Stimulated activated CD4-positive, alpha-beta T cell treated with anti-CD3 and anti-CD28 coated beads, Interleukin-12 subunit alpha, Interleukin-12 subunit beta, amount 100 ng/mL, for 4 hours (primary cell): Measurements from ENCODE around the gene ZSCAN4.

Experiments used
- DNase-seq: peaks from one replicate; pipeline ENCODE4 v3.0.0-alpha.2; 2020

ZSCAN4 gene

DNA sequence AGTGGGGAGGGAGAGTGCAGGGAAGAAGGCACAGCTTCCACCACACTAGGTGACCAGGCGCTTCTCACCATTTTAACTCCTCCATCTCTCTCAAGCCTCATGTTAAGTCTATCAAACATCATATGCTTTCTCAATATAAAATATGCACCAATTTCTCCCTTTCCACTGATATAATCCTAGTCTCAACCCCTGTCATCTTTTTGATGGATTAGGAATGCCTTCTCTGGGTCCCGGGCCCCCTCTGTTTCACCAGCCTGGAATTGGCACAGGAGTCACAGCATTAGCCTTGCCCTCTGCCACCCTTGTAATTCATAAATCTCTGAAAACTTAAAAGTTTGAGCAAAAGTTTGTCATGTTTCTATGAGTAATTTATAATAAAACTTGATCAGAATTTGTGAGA, at the start of gene ZSCAN4:
Gene ZSCAN4 (plus strand): TSS at position 301 of the 400 bp plus-strand sequence. CDS start 7,211 bp downstream, outside the sequence.
- DNase-seq: no peak

DNA sequence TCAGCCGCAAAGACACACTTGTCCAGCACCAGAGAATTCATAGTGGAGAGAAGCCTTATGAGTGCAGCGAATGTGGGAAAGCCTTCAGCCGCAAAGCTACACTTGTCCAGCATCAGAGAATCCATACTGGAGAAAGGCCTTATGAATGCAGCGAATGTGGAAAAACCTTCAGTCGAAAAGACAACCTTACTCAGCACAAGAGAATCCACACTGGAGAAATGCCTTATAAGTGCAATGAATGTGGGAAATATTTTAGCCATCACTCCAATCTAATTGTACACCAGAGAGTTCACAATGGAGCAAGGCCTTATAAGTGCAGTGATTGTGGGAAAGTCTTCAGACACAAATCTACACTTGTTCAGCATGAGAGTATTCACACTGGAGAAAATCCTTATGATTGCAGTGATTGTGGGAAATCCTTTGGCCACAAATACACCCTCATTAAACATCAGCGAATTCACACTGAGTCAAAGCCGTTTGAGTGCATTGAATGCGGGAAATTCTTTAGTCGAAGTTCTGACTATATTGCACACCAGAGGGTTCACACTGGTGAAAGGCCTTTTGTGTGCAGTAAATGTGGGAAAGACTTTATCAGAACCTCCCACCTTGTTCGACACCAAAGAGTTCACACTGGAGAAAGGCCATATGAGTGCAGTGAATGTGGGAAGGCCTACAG, 47.9 kb upstream of the ZSCAN4 start:
- DNase-seq: no peak

GRCh38 chr19:57623091-57623490, 45.6 kb upstream of the ZSCAN4 start:
- no peak for DNase-seq

DNA sequence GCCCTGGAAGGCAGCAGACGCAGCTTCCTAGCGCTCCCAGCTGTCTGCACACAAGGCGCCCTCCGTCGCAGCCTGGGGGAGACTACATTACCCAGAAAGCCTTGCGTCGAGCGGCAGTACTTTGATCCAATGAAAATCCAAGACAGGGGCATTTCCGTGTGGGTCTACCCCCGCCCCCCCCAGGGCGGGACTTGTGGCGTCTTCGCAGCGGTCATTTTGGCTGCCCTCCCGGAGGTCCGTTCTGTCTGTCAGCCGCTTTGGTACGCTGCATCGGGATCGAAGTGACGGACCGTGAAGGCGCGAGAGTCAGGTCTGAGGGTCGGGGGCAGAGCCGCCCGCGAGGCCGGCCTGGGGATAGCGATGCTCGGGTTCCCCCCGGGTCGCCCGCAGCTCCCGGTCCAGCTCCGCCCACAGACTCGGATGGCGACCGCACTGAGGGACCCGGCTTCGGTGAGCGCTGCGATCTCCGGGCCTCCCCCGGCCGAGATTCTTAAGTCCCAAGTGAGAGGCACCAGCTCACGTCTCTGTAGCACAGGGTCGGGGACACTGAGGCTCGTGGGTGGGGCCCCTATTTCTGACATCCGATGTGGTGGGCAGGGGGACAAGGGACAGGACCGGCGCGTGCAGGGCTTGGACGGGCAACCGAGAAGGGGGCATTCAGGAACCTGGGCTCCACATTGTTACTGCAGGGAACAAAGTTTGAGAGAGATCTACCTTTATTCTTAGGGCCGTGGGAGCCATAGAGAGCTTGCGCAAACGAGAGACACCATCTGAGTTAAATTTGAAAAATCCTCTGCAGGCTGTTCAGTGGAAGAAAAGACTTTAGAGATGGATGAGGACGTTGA, 35.5 kb upstream of the ZSCAN4 start, which contains the start of gene ZNF211:
Gene ZNF211 (plus strand): TSS at position 182 of the 845 bp plus-strand sequence. CDS start 179 bp downstream, at position 361.
- peak; percentile 79 for DNase-seq

- DNase-seq: no peak
Observed at GRCh38 chr19:57633832-57634131, 35.0 kb upstream of the ZSCAN4 start.

DNA sequence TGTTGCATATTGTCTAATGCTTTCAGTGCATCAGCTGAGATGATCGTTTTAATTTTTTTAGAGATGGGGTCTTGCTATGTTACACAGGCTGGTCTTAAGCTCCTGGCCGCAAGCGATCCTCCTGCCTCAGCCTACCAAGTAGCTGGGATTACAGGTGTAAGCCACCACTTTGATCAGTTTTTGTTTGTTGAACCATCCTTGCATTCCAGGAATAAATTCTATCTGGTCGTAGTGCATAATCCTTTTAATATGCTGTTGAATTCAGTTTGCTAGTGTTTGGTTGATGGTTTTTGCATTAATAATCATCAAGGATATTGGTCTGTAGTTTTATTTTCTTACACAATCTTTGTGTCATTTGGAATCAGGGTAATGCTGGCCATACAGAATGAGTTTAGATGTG, 31.4 kb upstream of the ZSCAN4 start:
- DNase-seq: no peak

- no peak for DNase-seq
Observed at GRCh38 chr19:57641715-57642234, 27.0 kb upstream of the ZSCAN4 start.

GRCh38 chr19:57642396-57643046, 26.2 kb upstream of the ZSCAN4 start:
- DNase-seq: no peak

- DNase-seq: no peak
Observed at GRCh38 chr19:57643734-57644133, 25.0 kb upstream of the ZSCAN4 start.

GRCh38 chr19:57648331-57649003, 20.3 kb upstream of the ZSCAN4 start:
- DNase-seq: no peak

DNA sequence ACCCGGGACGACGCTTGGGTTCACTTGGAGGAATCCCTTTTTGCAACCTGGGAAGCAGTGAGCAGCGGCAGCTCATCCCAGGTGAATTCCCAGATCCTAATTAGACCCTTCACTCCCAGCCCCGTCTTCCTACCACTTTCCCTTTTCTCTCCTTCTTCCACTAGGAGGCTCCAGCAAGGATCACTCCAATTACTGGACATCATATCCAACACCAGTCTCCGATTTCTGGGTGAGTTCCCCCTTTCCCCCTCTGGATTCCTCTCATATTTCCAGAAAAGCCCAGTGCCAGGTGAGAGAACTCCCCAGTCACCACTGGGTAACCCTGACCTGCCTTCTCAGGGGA, 17.1 kb upstream of the ZSCAN4 start:
- no peak for DNase-seq

DNA sequence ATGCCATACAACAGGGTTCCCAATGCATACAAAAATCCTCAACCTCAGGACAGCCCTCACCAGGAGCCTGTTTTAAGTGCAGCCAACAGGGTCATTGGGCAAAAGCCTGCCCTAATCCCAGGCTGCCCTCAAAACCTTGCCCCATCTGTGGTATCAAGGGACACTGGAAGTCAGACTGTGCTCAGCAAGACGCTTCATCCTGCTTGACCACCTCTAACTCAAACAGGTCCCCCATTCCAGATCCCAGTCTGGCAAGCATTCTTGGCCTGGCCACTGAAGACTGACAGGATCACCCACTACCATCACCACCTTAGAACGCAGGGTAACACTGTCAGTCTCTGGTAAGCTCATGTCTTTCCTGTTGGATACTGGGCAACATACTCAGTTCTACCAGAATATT, 15.0 kb upstream of the ZSCAN4 start:
- no peak for DNase-seq

- no peak for DNase-seq
Observed at GRCh38 chr19:57655443-57655842, 13.3 kb upstream of the ZSCAN4 start.

GRCh38 chr19:57656346-57656745, 12.4 kb upstream of the ZSCAN4 start:
- no peak for DNase-seq

DNA sequence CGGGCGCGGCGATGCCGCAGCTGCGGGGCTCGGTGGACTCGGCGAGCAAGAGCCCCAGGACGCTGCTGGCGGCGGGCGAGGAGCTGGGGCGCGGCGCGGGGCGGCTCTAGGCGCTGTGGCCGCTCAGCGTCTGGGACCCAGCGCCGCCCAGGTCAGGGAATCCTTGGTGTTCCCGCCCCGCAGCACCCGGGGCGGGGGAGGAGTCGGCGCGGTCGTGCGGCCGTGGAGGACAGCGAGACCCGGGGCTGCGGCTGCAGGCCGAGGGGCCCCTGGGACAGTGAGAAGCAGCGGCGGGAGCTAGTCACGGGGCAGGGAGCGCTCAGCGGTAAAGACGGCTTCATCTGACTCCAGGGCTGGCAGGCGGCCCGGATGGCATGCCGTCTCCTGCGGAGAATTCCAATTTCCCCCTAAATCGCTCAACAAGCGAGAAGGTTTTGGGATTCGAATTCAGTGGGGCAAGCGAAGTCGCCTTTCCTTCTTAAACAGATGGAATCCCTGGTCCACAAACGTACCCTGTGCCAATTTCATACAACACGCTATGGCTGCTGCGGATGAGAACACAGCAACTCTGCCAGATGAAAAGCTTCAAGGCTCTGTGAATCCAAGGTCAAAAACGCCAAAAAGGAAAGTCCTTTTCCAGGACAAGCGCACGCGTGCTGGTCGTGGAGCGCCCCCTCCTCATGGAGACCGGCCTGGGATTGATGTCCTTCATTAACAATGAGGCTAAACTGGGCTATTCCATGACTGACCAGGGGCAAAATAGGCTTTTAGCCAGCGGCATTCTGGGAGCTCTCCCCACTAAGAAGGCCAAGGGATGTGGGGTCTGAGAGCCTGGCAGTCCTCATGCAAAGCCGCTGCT, 4.2 kb upstream of the ZSCAN4 start:
- DNase-seq: no peak

- no peak for DNase-seq
Observed at GRCh38 chr19:57665261-57665806, 3.4 kb upstream of the ZSCAN4 start.

DNA sequence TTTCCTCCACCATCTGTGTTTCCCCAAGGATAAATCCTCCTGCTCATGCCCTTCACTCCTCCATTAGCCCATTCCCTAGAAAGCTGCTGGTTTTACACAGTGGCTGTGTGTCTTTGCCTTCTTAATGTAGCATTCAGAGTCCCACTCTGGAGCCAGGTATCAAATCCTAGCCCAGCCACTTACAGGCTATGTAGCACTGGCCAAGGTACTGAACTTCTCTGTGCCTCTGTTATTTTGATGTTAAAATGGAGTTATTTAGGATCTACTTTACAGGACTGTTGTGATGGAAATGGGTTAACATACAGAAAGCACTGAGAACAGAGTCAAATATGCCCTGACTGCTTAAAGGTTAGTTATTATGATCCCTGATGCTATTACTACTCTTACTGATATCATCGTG, 1.5 kb upstream of the ZSCAN4 start:
- no peak for DNase-seq

- DNase-seq: no peak
Observed at GRCh38 chr19:57671124-57671895, 2.6 kb downstream of the ZSCAN4 start.

- DNase-seq: no peak
Observed at GRCh38 chr19:57672466-57672865, 3.7 kb downstream of the ZSCAN4 start.

DNA sequence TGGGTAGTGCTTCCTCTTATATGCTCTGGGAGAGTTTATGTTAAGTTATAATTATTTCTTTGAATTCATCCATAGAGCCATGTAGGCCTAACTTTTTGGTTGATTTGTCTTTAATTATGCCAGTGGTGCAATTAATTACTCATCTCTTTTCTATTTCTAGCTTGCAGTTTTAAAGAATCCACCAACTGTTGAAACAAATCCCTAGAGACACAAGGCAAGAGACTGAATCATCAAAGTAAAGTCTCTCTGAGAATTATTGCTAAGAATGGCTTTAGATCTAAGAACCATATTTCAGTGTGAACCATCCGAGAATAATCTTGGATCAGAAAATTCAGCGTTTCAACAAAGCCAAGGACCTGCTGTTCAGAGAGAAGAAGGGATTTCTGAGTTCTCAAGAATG, 7.1 kb downstream of the ZSCAN4 start:
- no peak for DNase-seq

GRCh38 chr19:57682226-57682766, 13.6 kb downstream of the ZSCAN4 start:
- no peak for DNase-seq
